DND-41 (cell line): Measurements from ENCODE around the gene TSPAN5.

ENCODE experiments used
- ATAC-seq: fragments of 200-7000 bp; cut with Tn5 transposase; 3 replicates; pipeline ENCODE4 v1.9.1; 2021; ENCODE audit warnings: low read depth; ENCODE audit not compliant: insufficient read depth
- DNase-seq: peaks from one replicate; pipeline ENCODE4 v3.0.0-alpha.2; 2020
- H2AFZ ChIP-seq: 2 replicates; pipeline ENCODE4 v1.6.0; 2012; ENCODE audit warnings: low read depth, low read length
- H3K27ac ChIP-seq: 2 replicates; pipeline ENCODE4 v1.5.1; 2012; ENCODE audit warnings: low read length, inconsistent platforms
- H3K27me3 ChIP-seq: fragments of 200-600 bp; sonication (generic); 2 replicates; pipeline ENCODE4 v1.6.0; 2012; ENCODE audit warnings: low read length, mild to moderate bottlenecking, inconsistent platforms; ENCODE audit not compliant: insufficient read depth, poor library complexity
- H3K36me3 ChIP-seq: 2 replicates; pipeline ENCODE4 v1.5.1; 2012; ENCODE audit warnings: low read length, inconsistent platforms; ENCODE audit not compliant: insufficient read depth
- H3K4me1 ChIP-seq: 2 replicates; pipeline ENCODE4 v1.5.1; 2012; ENCODE audit warnings: mild to moderate bottlenecking, low read length; ENCODE audit not compliant: insufficient read depth
- H3K4me2 ChIP-seq: 2 replicates; pipeline ENCODE4 v1.6.0; 2012; ENCODE audit warnings: mild to moderate bottlenecking, moderate library complexity, low read length, inconsistent platforms; ENCODE audit not compliant: insufficient read depth
- H3K4me3 ChIP-seq, 2 experiments: fragments of 200-600 bp in 1 of 2; shearing (Covaris generic) in 1 of 2; 2 replicates each; pipeline ENCODE4 v1.5.1; 2012 to 2016; ENCODE audit warnings: inconsistent platforms in 2 of 2, low read length in 2 of 2, mild to moderate bottlenecking in 2 of 2, low read depth in 1 of 2, moderate library complexity in 1 of 2
- H3K79me2 ChIP-seq: 2 replicates; pipeline ENCODE4 v1.6.0; 2012; ENCODE audit warnings: low read length, inconsistent platforms; ENCODE audit not compliant: insufficient read depth
- H3K9ac ChIP-seq: 2 replicates; pipeline ENCODE4 v1.6.0; 2012; ENCODE audit warnings: low read depth, mild to moderate bottlenecking, inconsistent platforms, low read length, moderate library complexity
- H3K9me3 ChIP-seq: 2 replicates; pipeline ENCODE4 v1.5.1; 2012; ENCODE audit warnings: low read length, moderate library complexity, mild to moderate bottlenecking, inconsistent platforms; ENCODE audit not compliant: insufficient read depth, severe bottlenecking
- H4K20me1 ChIP-seq: 2 replicates; pipeline ENCODE4 v1.6.0; 2012; ENCODE audit warnings: low read length; ENCODE audit not compliant: insufficient read depth
- EZH2 ChIP-seq: IDR thresholded peaks from 3 replicates; pipeline ENCODE4 v1.6.1; 2012; ENCODE audit warnings: borderline replicate concordance, low read depth, mild to moderate bottlenecking, moderate library complexity, low read length, inconsistent platforms; ENCODE audit not compliant: severe bottlenecking
- TF ChIP-seq, protein P1 (sequence below): IDR thresholded peaks from 2 replicates; pipeline ENCODE4 v1.5.1; 2012; ENCODE audit warnings: borderline replicate concordance, low read length, moderate library complexity, mild to moderate bottlenecking; ENCODE audit not compliant: poor library complexity, severe bottlenecking; ENCODE audit errors: extremely low read depth

Gene TSPAN5

DNA sequence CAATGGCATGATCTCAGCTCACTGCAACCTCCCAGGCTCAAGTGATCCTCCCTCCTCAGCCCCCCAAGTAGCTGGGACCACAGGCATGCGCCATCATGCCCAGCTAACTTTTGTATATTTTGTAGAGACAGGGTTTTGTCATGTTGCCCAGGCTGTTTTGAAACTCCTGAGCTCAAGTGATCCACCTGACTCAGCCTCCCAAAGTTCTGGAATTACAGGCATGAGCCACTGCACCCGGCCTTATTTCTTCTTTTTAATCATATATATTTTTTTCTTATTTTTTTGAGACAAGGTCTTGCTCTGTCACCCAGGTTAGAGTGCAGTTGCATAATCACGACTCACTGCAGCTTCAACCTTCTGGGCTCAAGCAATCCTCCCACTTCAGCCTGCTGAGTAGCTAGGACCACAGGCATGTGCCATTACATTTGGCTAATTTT lies 184.0 kb downstream of the TSPAN5 start:
- Histone ChIP-seq H3K9me3 (no peaks in the 10 kb centered on the region), H3K79me2 (no peaks in the 10 kb centered on the region), H4K20me1 (no peaks in the 10 kb centered on the region), H3K4me3 (no peak overlapping the region), H3K4me2 (no peak overlapping the region), H3K4me1 (peaks cover 24% of the 10 kb centered on the region), H3K27ac (no peak overlapping the region), H2AFZ (no peak overlapping the region), H3K27me3 (no peaks in the 10 kb centered on the region), H3K9ac (no peak overlapping the region), H3K36me3 (no peaks in the 10 kb centered on the region)
- no peak for DNase-seq
- TF ChIP-seq, protein P1, sequence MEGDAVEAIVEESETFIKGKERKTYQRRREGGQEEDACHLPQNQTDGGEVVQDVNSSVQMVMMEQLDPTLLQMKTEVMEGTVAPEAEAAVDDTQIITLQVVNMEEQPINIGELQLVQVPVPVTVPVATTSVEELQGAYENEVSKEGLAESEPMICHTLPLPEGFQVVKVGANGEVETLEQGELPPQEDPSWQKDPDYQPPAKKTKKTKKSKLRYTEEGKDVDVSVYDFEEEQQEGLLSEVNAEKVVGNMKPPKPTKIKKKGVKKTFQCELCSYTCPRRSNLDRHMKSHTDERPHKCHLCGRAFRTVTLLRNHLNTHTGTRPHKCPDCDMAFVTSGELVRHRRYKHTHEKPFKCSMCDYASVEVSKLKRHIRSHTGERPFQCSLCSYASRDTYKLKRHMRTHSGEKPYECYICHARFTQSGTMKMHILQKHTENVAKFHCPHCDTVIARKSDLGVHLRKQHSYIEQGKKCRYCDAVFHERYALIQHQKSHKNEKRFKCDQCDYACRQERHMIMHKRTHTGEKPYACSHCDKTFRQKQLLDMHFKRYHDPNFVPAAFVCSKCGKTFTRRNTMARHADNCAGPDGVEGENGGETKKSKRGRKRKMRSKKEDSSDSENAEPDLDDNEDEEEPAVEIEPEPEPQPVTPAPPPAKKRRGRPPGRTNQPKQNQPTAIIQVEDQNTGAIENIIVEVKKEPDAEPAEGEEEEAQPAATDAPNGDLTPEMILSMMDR = no peak
- TF ChIP-seq EZH2 = no peak
- ATAC-seq = no peak

DNA sequence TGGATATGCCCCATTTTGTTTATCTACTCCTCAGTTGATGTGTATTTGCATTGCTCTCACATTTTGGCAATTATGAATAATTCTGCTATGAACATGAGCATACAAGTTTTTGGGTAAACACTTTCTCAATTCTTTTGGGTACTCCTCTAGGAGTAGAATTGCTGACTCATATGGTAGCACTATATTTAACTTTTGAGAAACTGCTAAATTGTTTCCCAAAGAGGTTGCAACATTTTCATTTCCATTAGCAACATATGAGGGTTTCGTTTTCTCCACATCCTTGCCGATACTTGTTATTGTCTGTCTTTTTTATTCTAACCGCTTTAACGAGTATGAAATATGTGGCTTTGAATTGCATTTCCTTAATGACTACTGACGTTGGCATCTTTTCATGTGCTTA lies 185.4 kb downstream of the TSPAN5 start:
- Histone ChIP-seq H3K9me3 (no peaks in the 10 kb centered on the region), H3K4me2 (no peak overlapping the region), H3K9ac (no peak overlapping the region), H3K36me3 (no peaks in the 10 kb centered on the region), H3K27me3 (no peaks in the 10 kb centered on the region), H3K4me3 (no peak overlapping the region), H2AFZ (no peak overlapping the region), H3K4me1 (peaks cover 24% of the 10 kb centered on the region), H4K20me1 (no peaks in the 10 kb centered on the region), H3K27ac (no peak overlapping the region), H3K79me2 (no peaks in the 10 kb centered on the region)
- no peak for DNase-seq
- ATAC-seq = no peak
- TF ChIP-seq, protein P1 = no peak
- no peak for TF ChIP-seq EZH2

DNA sequence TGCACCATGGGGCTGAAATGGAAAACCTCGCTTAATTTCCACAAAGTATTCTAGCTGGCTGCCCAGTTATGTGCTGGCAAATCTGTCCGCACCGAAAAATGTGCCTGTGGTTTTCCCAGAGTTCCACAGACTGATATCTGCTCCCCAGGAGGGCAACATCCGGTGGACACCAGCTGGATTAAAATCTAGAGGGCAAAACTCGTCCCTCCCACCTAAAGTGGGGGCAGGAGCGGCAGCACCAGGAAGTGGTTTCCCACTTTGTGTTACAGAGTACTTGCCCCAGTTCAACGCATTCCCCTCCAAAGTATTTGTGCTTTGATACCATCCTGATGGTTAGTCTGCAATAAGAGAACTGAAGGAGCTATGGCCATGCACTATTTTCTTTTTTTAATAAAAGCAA lies 187.6 kb downstream of the TSPAN5 start:
- peak overlapping the region; percentile 63 for H3K27ac ChIP-seq
- TF ChIP-seq EZH2 = no peak
- TF ChIP-seq, protein P1 = no peak
- peaks cover 24% of the 10 kb centered on the region for H3K4me1 ChIP-seq
- peak overlapping the region; percentile 30 for H3K4me2 ChIP-seq
- no peaks in the 10 kb centered on the region for H3K36me3 ChIP-seq
- H3K4me3 ChIP-seq = no peak overlapping the region
- peak overlapping the region; percentile 1; the same call in 1 of the 2 replicates for H3K9ac ChIP-seq
- DNase-seq (peak; percentile 76), ATAC-seq (peak; percentile 87)
- no peaks in the 10 kb centered on the region for H3K9me3 ChIP-seq
- peak overlapping the region; percentile 51; the same call in 1 of the 2 replicates for H2AFZ ChIP-seq
- H4K20me1 ChIP-seq = no peaks in the 10 kb centered on the region
- H3K27me3 ChIP-seq = no peaks in the 10 kb centered on the region
- H3K79me2 ChIP-seq = no peaks in the 10 kb centered on the region

DNA sequence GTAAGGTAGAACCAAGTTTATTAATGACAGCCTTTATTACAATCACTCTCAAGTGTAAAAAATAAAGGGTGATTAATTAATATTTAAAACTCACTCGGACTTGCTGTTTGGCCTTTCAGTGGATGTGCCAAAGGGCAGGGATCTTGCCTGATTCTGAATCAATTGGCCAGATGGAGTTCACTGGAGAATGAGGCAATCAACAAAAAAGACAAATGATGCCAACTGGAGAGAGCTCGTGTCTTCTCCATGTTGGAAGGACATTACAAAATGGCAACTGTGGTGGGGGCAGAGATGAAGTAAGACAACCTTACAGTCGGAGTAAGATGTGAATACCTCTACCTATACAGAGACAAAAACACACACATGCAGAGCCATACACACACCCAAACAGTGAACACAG lies 188.0 kb downstream of the TSPAN5 start:
- ATAC-seq (no peak; the same call in 2 of the 3 replicates), DNase-seq (no peak)
- TF ChIP-seq EZH2 = no peak
- TF ChIP-seq, protein P1 = no peak
- Histone ChIP-seq H3K79me2 (no peaks in the 10 kb centered on the region), H3K27me3 (no peaks in the 10 kb centered on the region), H3K9ac (no peak overlapping the region), H3K4me1 (peaks cover 24% of the 10 kb centered on the region), H3K4me2 (no peak overlapping the region), H2AFZ (no peak overlapping the region), H3K27ac (peak overlapping the region; percentile 63; the same call in 1 of the 2 replicates), H4K20me1 (no peaks in the 10 kb centered on the region), H3K9me3 (no peaks in the 10 kb centered on the region), H3K36me3 (no peaks in the 10 kb centered on the region), H3K4me3 (no peak overlapping the region)
